Activated T-cell treated with anti-CD3 and anti-CD28 coated beads, Interleukin-2, amount 50 U/mL, for 4 hours (primary cell): ENCODE results near the gene BABAM2. TPM values are rescaled to one million over a fixed set of nuclear protein-coding genes. Genes with fewer than 3 reads are reported as not detected.

Source experiments
- ATAC-seq, 2 donors: fragments of 200-7000 bp; cut with Tn5 transposase; one replicate each; pipeline ENCODE4 v1.10.0; 2021
- DNase-seq: peaks from one replicate; pipeline ENCODE4 v3.0.0-alpha.2; 2020
- H3K27me3 Mint-ChIP-seq: one replicate; pipeline ENCODE4 v1.8.0; 2021; ENCODE audit warnings: low read depth, mixed read lengths
- H3K36me3 Mint-ChIP-seq: one replicate; pipeline ENCODE4 v1.8.0; 2022; ENCODE audit warnings: mixed read lengths; ENCODE audit not compliant: insufficient read depth
- H3K4me1 Mint-ChIP-seq: one replicate; pipeline ENCODE4 v1.8.0; 2021; ENCODE audit warnings: low read depth, mixed read lengths
- H3K4me3 Mint-ChIP-seq: one replicate; pipeline ENCODE4 v1.8.0; 2021; ENCODE audit warnings: mild to moderate bottlenecking, moderate library complexity, mixed read lengths
- H3K9me3 Mint-ChIP-seq: one replicate; pipeline ENCODE4 v1.8.0; 2021; ENCODE audit warnings: mixed read lengths
- total RNA-seq, 3 donors: library from RNA; stranded (reverse); gene quantifications; one replicate each; pipeline ENCODE4 v1.2.1, GENCODE V29; 2021

BABAM2 gene
- total RNA-seq, 3 donors from 2014 or later, result 34.3 to 45.9 (median 35.6) TPM

DNA sequence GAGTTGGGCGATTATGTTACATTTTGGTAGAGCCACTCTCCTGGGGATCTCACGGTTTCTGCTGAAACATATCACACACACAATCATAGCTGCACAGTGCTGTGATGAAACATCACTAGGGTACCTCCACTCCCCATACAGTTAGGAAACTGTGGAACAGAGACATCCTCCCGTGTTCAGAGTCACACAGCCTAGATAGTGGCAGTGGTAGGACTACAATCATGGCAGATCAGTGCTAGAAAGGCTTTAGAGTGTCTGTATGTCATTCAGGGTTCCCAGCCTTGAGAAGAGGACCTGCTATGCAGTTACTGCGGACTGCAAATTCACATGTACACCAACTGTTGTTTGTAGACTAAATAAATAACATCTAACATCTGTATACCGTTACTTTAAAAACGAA, 291.8 kb downstream of the BABAM2 start:
- Mint-ChIP-seq H3K4me3 (no peak overlapping the region), H3K9me3 (peaks cover 11% of the 10 kb centered on the region), H3K36me3 (peaks cover under 1% of the 10 kb centered on the region), H3K4me1 (no peaks in the 10 kb centered on the region), H3K27me3 (no peaks in the 10 kb centered on the region)
- DNase-seq, result no peak
- ATAC-seq, result no peak

DNA sequence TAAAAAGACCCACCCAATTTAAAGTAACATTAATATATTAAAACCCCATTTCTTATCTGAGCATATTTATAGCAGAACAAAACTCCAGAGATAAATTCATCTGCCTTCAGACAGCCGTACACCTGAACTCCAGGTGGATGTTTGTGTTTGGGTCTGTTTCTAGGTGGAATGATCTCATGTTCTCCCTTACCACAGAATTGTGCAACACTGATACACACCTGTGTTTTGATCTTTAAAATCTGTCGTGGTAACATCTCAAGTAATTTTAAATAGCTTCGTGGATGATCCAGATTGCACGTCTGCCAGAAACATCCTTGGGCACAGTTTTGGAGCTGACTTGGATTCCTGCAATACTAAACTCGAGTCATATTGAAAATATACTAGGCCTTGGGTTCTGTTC, 294.6 kb downstream of the BABAM2 start:
- no peak for ATAC-seq
- no peaks in the 10 kb centered on the region for H3K9me3 Mint-ChIP-seq

DNA sequence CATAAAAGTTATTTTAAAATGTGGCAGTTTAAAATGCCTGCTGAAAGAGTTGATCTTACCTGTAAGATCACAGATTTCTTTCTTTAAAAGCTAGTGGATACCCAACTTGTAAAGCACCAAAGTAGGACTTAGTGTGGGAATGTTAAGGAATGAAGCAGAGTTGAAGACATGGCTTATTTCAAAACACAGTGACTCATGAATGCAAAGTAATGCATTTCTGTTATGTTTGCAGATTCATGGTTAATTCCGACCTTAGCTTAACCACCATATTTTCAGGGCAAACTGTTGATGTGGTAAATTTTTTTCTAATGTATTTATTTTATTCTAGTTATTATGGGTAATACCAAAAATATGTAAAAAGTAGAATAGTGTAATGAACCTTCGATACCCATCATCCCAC, 295.4 kb downstream of the BABAM2 start:
- DNase-seq (no peak), ATAC-seq (no peak)
- Mint-ChIP-seq H3K36me3 (peaks cover under 1% of the 10 kb centered on the region), H3K9me3 (no peaks in the 10 kb centered on the region), H3K27me3 (no peaks in the 10 kb centered on the region), H3K4me3 (no peak overlapping the region), H3K4me1 (no peaks in the 10 kb centered on the region)

More for the DNA sequence above, 294.6 kb downstream of the BABAM2 start:
- H3K4me1 Mint-ChIP-seq, result no peaks in the 10 kb centered on the region
- no peak overlapping the region for H3K4me3 Mint-ChIP-seq
- no peak for DNase-seq
- H3K27me3 Mint-ChIP-seq, result no peaks in the 10 kb centered on the region
- no peaks in the 10 kb centered on the region for H3K36me3 Mint-ChIP-seq

DNA sequence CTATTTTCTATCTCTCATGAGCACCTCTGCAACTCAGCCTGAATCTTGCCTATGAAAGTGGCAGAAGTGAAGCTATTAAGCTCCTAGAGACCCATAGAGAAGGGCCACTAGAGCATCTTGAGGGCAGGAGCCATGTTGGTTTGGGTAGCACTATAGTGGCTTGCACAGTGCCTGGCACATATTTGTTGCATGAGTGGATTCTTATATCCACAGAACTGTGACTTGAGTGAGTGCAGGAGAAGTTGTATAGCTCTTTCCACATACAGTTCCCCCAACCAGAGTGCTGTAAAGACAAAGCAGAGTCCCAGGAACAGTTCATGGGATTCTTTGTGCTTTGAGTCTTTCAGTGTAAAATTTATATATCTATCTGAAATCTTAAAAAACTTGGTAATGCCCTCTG, 296.7 kb downstream of the BABAM2 start:
- H3K4me1 Mint-ChIP-seq, result no peaks in the 10 kb centered on the region
- H3K4me3 Mint-ChIP-seq, result no peak overlapping the region
- peaks cover 3% of the 10 kb centered on the region for H3K36me3 Mint-ChIP-seq
- H3K9me3 Mint-ChIP-seq, result no peaks in the 10 kb centered on the region
- DNase-seq (no peak), ATAC-seq (no peak)
- H3K27me3 Mint-ChIP-seq, result no peaks in the 10 kb centered on the region

DNA sequence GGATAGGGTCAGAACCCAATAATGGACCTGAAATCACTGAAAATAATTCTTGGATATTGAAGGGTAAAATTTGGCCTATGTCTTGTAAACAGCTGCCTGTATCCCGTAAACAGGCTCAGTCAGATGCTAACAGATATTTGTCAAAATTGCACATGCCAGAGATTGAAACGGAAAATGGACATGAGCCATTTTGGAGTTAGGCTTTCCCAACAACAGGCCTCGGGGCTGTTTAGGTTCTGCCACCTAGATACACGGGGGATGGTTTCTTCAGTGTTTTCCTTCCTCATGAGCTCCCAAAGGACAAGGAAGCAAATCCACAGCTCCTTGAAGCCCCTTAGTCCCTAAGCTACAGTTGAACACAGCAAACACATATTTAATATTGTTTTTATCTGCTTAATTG, 297.9 kb downstream of the BABAM2 start:
- Mint-ChIP-seq H3K4me1 (no peaks in the 10 kb centered on the region), H3K27me3 (no peaks in the 10 kb centered on the region), H3K9me3 (no peaks in the 10 kb centered on the region), H3K36me3 (peaks cover 3% of the 10 kb centered on the region), H3K4me3 (no peak overlapping the region)
- no peak for DNase-seq
- no peak for ATAC-seq

DNA sequence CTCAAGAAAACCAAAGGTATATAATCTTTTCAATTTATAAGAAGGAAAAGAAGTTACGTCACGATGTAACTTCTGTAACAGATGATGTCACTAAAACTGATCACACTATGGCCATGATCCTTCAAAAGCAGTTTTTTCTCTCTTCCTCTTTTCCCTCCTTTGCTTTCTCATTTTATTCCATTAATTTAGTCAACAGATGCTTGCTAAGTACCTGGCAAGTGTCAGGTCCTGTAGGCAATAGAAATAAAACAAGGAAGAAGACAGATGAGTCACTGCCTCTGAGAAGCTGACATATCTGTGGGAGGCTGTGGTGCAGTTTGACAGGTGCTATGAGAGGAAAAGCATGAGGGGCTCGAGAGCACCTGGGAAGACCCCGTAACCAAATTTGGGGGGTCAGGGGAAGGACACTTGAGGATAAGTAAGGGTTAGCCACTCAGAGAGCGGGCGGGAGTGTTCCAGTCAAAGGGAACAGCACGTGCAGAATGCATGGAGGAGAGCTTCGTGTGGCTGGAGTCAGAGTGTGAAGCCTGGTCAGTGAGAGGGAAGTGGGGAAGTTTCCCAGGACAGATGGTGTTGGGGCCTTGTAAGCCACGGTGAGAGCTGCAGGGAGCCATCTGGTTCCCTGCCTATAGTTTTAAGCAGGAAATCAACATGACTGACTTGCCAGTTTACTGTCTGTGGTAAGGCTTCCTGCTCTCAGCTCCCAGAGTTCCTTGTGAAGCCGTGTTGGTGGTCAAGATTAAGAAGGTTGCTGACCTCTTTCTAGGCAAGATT, 303.3 kb downstream of the BABAM2 start:
- ATAC-seq (no peak), DNase-seq (no peak)
- H3K4me3 Mint-ChIP-seq, result no peak overlapping the region
- peaks cover 6% of the 10 kb centered on the region for H3K4me1 Mint-ChIP-seq
- H3K27me3 Mint-ChIP-seq, result no peaks in the 10 kb centered on the region
- peaks cover 5% of the 10 kb centered on the region for H3K36me3 Mint-ChIP-seq
- no peaks in the 10 kb centered on the region for H3K9me3 Mint-ChIP-seq

DNA sequence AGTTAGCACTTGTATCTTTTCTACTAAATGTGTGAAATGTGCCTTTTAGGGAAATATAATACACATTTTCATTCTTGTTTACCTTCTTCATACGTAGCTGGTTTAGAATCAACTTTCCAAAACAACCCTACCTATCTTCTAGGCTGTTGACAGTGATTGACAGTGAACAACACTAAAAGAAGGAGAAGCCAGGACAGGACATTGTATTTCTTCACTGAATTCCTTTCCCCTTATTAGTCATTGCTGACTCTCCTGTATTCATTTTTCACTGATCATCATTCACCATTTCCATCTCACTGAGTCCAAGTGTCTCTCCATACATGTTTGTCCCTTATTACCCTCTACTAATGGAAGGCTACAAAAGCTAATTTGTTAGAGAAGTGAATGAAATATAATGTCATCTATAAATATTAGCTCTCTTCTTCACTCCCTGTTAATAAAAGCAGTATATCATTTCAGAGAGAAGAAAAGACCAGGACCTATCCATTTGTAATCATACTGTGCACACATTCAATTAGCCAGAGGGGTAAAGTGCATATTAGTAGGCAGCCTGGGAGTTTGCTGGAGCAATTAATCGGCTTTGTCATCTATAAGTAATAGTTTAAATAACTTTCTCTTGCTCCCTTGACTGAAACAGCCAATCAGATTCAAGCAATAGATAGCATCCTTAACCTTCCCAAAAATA, 309.6 kb downstream of the BABAM2 start:
- Mint-ChIP-seq H3K27me3 (no peaks in the 10 kb centered on the region), H3K4me3 (no peak overlapping the region), H3K9me3 (no peaks in the 10 kb centered on the region), H3K4me1 (peaks cover 2% of the 10 kb centered on the region), H3K36me3 (peaks cover 10% of the 10 kb centered on the region)
- DNase-seq (no peak), ATAC-seq (no peak)

DNA sequence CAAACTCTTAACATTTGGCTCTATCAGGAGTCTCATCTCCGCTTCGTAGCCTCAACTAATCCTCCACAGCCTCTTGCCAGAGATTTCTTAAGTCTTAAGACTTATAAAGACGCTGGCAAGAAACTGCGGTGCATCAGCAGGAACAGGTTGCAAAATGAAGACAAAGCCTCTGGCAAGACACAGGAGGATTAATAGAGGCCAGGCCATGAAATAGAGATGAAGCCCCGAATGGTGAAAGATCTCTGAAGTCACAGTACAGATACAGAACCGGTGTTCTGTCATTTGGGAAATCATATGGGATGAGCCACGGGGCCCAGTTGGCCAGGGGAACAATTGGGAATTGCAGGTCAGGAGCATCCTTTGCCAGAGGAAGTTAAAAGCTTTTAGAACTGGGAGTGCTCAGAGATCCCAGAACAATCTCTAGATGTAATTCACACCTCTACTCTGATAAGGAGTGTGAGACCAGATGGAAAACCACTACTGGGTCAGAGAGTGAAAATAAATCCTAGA, 311.2 kb downstream of the BABAM2 start:
- Mint-ChIP-seq H3K36me3 (peaks cover 10% of the 10 kb centered on the region), H3K27me3 (no peaks in the 10 kb centered on the region), H3K4me3 (no peak overlapping the region), H3K9me3 (no peaks in the 10 kb centered on the region), H3K4me1 (peaks cover 2% of the 10 kb centered on the region)
- ATAC-seq (no peak), DNase-seq (no peak)

DNA sequence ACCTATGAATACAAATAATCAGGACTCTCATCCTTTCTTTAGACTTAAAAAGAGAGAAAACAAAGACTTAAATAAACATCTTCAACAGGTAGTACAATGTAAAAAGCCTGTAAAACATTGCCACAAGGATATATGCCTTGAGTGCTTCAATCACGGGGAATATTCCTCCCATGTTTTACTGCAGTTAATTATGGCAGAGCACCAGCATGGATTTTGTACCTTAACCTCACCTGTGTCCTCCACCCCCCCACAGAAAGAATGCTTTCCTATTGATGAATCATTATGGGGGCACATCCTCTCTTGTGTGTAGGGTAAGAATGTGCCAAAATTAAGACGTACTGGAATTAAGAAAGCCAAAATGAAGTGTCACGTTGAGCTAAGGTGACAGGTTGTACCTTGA, 312.2 kb downstream of the BABAM2 start:
- Mint-ChIP-seq H3K4me3 (no peak overlapping the region), H3K4me1 (no peaks in the 10 kb centered on the region), H3K9me3 (no peaks in the 10 kb centered on the region), H3K27me3 (no peaks in the 10 kb centered on the region), H3K36me3 (peaks cover 10% of the 10 kb centered on the region)
- no peak for ATAC-seq
- DNase-seq, result no peak

DNA sequence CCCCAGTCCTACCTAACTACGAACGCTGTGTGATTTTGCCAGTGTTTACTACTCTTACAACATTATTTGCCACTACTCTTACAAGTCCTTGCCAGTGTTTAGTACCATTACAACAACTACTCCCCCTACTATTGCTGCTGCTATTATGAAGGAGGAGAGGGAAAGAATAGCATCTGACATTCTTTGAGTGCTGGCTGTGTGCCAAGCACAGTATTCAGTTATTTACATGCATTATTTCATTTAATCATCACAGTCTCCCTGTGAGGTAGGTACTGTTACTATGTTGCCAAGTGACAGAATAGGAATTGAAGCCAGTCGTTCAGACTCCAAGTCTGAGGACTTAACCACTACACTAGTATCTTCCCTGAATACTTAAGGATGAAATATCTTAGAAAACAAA, 316.2 kb downstream of the BABAM2 start:
- DNase-seq, result no peak
- Mint-ChIP-seq H3K4me3 (no peak overlapping the region), H3K36me3 (peaks cover 12% of the 10 kb centered on the region)

DNA sequence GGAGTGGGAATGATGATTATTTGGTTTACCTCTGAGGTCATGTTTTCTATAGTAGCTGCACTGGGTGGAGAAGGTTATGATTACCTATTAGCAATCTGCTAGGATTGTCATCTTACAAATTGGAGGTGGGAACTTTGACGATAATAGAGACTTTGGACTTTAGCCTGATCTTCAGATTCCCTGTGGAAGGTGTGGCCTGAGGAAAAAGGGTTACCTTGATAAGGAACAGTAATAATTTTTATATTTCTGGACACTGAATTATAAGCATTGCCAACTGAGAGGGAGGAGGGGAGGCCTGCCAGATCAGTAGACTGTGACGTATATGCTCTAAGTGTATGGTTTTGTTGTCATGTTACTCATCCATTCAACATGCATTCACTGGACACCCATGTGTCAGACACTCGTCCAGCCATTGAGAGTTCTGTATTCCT, 318.7 kb downstream of the BABAM2 start:
- Mint-ChIP-seq H3K4me3 (no peak overlapping the region), H3K9me3 (no peaks in the 10 kb centered on the region), H3K4me1 (no peaks in the 10 kb centered on the region), H3K27me3 (no peaks in the 10 kb centered on the region), H3K36me3 (peaks cover 4% of the 10 kb centered on the region)
- no peak for DNase-seq
- ATAC-seq, result no peak

More for the DNA sequence above, 316.2 kb downstream of the BABAM2 start:
- ATAC-seq, result no peak
- Mint-ChIP-seq H3K9me3 (no peaks in the 10 kb centered on the region), H3K27me3 (no peaks in the 10 kb centered on the region), H3K4me1 (no peaks in the 10 kb centered on the region)

DNA sequence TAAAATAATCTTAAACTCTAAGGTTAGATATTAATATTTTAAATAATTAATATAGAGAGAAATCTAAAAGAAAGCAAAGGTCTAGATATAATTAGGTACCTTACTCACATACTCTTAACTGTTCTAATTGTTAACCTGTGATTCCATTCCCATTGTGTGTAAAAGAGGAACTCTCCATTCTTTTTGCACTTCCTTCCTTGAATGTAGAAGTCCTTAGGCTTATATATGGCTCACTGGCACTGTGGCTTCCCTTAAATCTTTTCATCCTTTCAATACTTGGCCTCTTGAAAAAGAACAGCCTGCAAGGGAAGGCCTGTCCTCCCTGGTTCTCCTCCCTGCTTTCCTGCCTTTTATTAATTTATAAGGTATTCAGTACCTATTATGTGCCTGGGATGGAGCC, 319.3 kb downstream of the BABAM2 start:
- H3K36me3 Mint-ChIP-seq, result peaks cover 4% of the 10 kb centered on the region
- no peaks in the 10 kb centered on the region for H3K4me1 Mint-ChIP-seq
- no peak overlapping the region for H3K4me3 Mint-ChIP-seq
- DNase-seq (no peak), ATAC-seq (no peak)
- H3K27me3 Mint-ChIP-seq, result no peaks in the 10 kb centered on the region
- no peaks in the 10 kb centered on the region for H3K9me3 Mint-ChIP-seq

DNA sequence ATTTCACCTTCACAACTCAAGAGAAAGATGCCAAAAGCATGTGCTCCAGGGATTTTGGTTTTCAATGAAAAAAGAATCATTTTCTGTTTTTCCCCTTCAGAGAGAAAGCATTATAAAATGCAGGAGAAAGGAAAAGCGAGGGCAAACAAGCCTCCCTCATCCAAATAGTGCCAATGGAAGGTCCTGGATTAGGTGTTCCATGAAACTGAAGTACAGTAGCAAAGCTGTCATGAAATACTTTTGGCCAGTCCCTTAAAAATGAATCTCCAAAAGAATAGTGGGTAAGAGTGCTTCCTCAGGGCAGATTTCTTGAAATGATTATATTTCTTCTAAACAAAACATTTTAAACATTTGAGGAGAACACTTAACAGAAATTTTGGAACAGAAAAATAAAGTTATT, 320.0 kb downstream of the BABAM2 start:
- no peak overlapping the region for H3K4me3 Mint-ChIP-seq
- ATAC-seq (no peak), DNase-seq (no peak)
- H3K27me3 Mint-ChIP-seq, result no peaks in the 10 kb centered on the region
- H3K36me3 Mint-ChIP-seq, result peaks cover 4% of the 10 kb centered on the region
- no peaks in the 10 kb centered on the region for H3K9me3 Mint-ChIP-seq
- H3K4me1 Mint-ChIP-seq, result no peaks in the 10 kb centered on the region

DNA sequence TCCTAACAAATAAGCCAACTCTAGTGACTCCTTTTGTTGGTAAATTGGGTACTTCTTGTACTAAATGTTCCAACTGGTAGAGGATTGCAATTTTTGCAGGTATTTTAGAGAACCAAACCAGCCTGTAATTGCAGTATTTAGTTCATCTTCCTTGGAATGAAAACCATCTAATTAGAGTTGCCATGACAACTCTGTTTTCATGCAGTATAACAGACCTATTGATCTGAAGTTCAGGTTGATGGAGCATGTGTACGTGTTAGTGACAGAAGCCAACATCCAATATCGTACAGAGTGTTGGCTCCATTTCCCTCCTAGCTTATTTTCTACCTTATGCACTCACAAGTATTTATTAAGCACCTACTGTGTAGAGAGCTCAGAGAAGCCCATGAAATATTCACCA, 325.8 kb downstream of the BABAM2 start:
- DNase-seq (no peak), ATAC-seq (no peak)

More for the DNA sequence above, 325.8 kb downstream of the BABAM2 start:
- Mint-ChIP-seq H3K27me3 (no peaks in the 10 kb centered on the region), H3K4me1 (no peaks in the 10 kb centered on the region), H3K9me3 (no peaks in the 10 kb centered on the region), H3K36me3 (peaks cover 11% of the 10 kb centered on the region), H3K4me3 (no peak overlapping the region)
